Fibroblast of skin of left biceps (primary cell): ENCODE results near the gene FAM120B.
A peak's percentile ranks its signal among the peaks of the same experiment; 100 is the strongest.
"Not testable (repeated sequence)": the region's sequence is repeated elsewhere in the genome, so short reads cannot be mapped to it uniquely, and the experiment has no call there.

ENCODE experiments used
- DNase-seq, 2 experiments: peaks; one replicate each; pipeline ENCODE4 v3.0.0-alpha.2; 2013; ENCODE audit warnings: low read depth in 2 of 2

FAM120B gene

GRCh38 chr6:170385506-170385905, 78.9 kb downstream of the FAM120B start:
- no peak for DNase-seq

GRCh38 chr6:170388113-170388512, 81.6 kb downstream of the FAM120B start:
- DNase-seq = peak; percentile 78 to 83

GRCh38 chr6:170393033-170393432, 86.5 kb downstream of the FAM120B start:
- DNase-seq = no peak

- no peak for DNase-seq
These were observed 87.3 kb downstream of the FAM120B start for GRCh38 chr6:170393807-170394399.

GRCh38 chr6:170394980-170395379, 88.4 kb downstream of the FAM120B start:
- no peak for DNase-seq

GRCh38 chr6:170398743-170399369, 92.3 kb downstream of the FAM120B start:
- not testable (repeated sequence) for DNase-seq

GRCh38 chr6:170399955-170400558, 93.5 kb downstream of the FAM120B start:
- not testable (repeated sequence) for DNase-seq

GRCh38 chr6:170402318-170403040, 95.9 kb downstream of the FAM120B start:
- no peak for DNase-seq

GRCh38 chr6:170403451-170403850, 96.9 kb downstream of the FAM120B start:
- peak; percentile 25 to 39 for DNase-seq

GRCh38 chr6:170404036-170404435, 97.5 kb downstream of the FAM120B start:
- no peak for DNase-seq

GRCh38 chr6:170404697-170405096, 98.1 kb downstream of the FAM120B start:
- DNase-seq = no peak

- DNase-seq = peak; percentile 92 to 93
These were observed 98.9 kb downstream of the FAM120B start for GRCh38 chr6:170405311-170405975.

- no peak for DNase-seq
These were observed 100.6 kb downstream of the FAM120B start for GRCh38 chr6:170407200-170407599.

GRCh38 chr6:170407932-170408331, 101.4 kb downstream of the FAM120B start:
- no peak for DNase-seq

GRCh38 chr6:170409746-170410145, 103.2 kb downstream of the FAM120B start:
- DNase-seq = not testable (repeated sequence)

GRCh38 chr6:170410241-170410640, 103.7 kb downstream of the FAM120B start:
- no peak for DNase-seq

GRCh38 chr6:170415318-170415717, 108.8 kb downstream of the FAM120B start:
- no peak for DNase-seq

- no peak for DNase-seq
These were observed 109.7 kb downstream of the FAM120B start for GRCh38 chr6:170416303-170416702.

GRCh38 chr6:170416959-170417606, 110.5 kb downstream of the FAM120B start:
- no peak for DNase-seq

- no peak for DNase-seq
These were observed 111.3 kb downstream of the FAM120B start for GRCh38 chr6:170417881-170418280.

GRCh38 chr6:170420283-170420682, 113.7 kb downstream of the FAM120B start:
- DNase-seq = no peak
